Esophagus muscularis mucosa (tissue), 4 donors: ENCODE results near the gene COPE.

Experiments used
- CTCF ChIP-seq, 3 experiments: fragments of 200-600 bp in 2 of 3; fragments of 450-650 bp in 1 of 3; sonication (generic) in 2 of 3; IDR thresholded peaks; one replicate each; pipeline ENCODE4 v1.5.1; 2017 to 2019; ENCODE audit warnings: antibody characterized with exemption in 3 of 3, mild to moderate bottlenecking in 2 of 3, moderate library complexity in 1 of 3
- EP300 ChIP-seq: sonication (generic); formaldehyde crosslinking; IDR thresholded peaks from one replicate; pipeline ENCODE4 v1.6.1; 2017; ENCODE audit warnings: antibody characterized with exemption
- POLR2A ChIP-seq: fragments of 450-650 bp; IDR thresholded peaks from one replicate; pipeline ENCODE4 v1.6.1; 2017; ENCODE audit warnings: antibody characterized with exemption, moderate library complexity, mild to moderate bottlenecking, low read depth
- POLR2AphosphoS5 ChIP-seq, 2 donors: sonication (generic); formaldehyde crosslinking; IDR thresholded peaks; one replicate each; pipeline ENCODE4 v1.6.1; 2017; ENCODE audit warnings: antibody characterized with exemption in 2 of 2

DNA sequence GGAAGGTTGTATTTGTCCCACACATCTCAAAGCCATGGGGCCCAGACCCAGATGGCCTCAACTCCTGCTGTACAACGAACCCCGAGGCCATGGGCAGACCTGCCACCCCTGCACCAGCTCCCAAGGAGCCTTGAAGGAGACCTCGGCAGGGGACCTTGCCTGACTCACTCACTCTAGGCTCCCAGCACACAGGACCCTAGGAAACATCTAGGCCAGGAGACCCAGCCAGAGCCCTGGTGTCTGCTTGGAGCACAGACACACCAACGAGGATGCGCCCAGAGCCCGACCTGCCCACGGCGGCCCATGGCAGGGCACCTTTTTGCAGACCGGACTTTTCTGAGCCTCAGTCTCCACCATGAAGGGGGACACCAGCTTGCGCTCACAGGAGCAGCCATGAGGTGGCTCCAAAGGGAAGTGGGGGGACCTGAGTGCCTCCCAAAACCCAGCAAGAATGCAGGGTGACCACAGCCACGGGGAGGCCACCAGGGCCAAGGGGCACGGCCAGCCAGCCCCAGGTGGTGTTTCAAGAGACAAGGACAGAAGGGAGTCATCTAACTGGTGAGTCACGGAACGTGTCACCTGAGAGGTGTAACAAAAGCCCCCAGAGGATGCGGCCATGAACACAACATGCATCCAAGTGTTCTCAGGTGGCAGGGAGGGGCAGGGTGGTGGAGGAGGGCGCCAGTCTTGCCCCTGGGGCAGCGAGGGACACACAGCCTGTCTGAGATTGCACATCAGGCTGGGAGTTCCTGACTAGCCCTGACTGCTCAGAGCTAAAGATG is 18.3 kb downstream of the COPE start:
- TF ChIP-seq CTCF (IDR thresholded peaks at IDR 0.05): no peak
- TF ChIP-seq POLR2A: no peak
- TF ChIP-seq EP300: no peak
- TF ChIP-seq POLR2AphosphoS5 (IDR thresholded peaks at IDR 0.05): no peak
